Activated CD4-positive, alpha-beta T cell treated with anti-CD3 and anti-CD28 coated beads, Interleukin-2, amount 50 U/mL, for 48 hours (primary cell): ENCODE results near the gene RABL2B.

ENCODE experiments used
- DNase-seq, 2 experiments: peaks; one replicate each; pipeline ENCODE4 v3.0.0-alpha.2; 2020

The RABL2B gene

GRCh38 chr22:50722048-50722701, 61.3 kb downstream of the RABL2B start:
- no peak for DNase-seq

- DNase-seq, result no peak
Measured at GRCh38 chr22:50721257-50721844, 62.1 kb downstream of the RABL2B start.

GRCh38 chr22:50720301-50721256, 62.9 kb downstream of the RABL2B start:
- no peak for DNase-seq

- no peak for DNase-seq
Measured at GRCh38 chr22:50719814-50720300, 63.6 kb downstream of the RABL2B start.

GRCh38 chr22:50718352-50718709, 65.1 kb downstream of the RABL2B start:
- no peak for DNase-seq

GRCh38 chr22:50717709-50718351, 65.6 kb downstream of the RABL2B start:
- no peak for DNase-seq
